ENCODE measurements around the gene SLC12A3.

The SLC12A3 gene

GRCh38 chr16:56892705-56893104 is 27.7 kb downstream of the SLC12A3 start:
- DNase-seq = no peak

- no peak for DNase-seq
These were observed 29.4 kb downstream of the SLC12A3 start for GRCh38 chr16:56894331-56894917.

GRCh38 chr16:56895813-56896212 is 30.8 kb downstream of the SLC12A3 start:
- no peak for DNase-seq

- no peak for DNase-seq
These were observed 31.2 kb downstream of the SLC12A3 start for GRCh38 chr16:56896244-56896643.

GRCh38 chr16:56897026-56897799 is 32.2 kb downstream of the SLC12A3 start:
- no peak for DNase-seq

- no peak for DNase-seq
These were observed 33.8 kb downstream of the SLC12A3 start for GRCh38 chr16:56898847-56899246.

- DNase-seq = no peak
These were observed 38.9 kb downstream of the SLC12A3 start for GRCh38 chr16:56903866-56904265.

GRCh38 chr16:56907401-56907800 is 42.4 kb downstream of the SLC12A3 start:
- DNase-seq = no peak

- DNase-seq = peak; percentile 13
These were observed 44.5 kb downstream of the SLC12A3 start for GRCh38 chr16:56909527-56909979.

- DNase-seq = no peak
These were observed 45.1 kb downstream of the SLC12A3 start for GRCh38 chr16:56910112-56910511.

- peak; percentile 93 for DNase-seq
These were observed 45.9 kb downstream of the SLC12A3 start for GRCh38 chr16:56910654-56911539.

GRCh38 chr16:56911771-56912571 is 47.0 kb downstream of the SLC12A3 start:
- DNase-seq = peak; percentile 68

GRCh38 chr16:56912746-56913708 is 48.0 kb downstream of the SLC12A3 start:
- peak; percentile 64 for DNase-seq

- no peak for DNase-seq
These were observed 49.9 kb downstream of the SLC12A3 start for GRCh38 chr16:56914896-56915295.

- DNase-seq = no peak
These were observed 50.5 kb downstream of the SLC12A3 start for GRCh38 chr16:56915336-56916119.

GRCh38 chr16:56916571-56917403 is 51.8 kb downstream of the SLC12A3 start:
- DNase-seq = no peak

GRCh38 chr16:56918467-56919012 is 53.5 kb downstream of the SLC12A3 start:
- DNase-seq = no peak

- DNase-seq = no peak
These were observed 54.2 kb downstream of the SLC12A3 start for GRCh38 chr16:56919099-56919800.
